Activated gamma-delta T cell (primary cell): ENCODE measurements around the gene GAS6.

Experiments used
- DNase-seq: peaks from one replicate; lab custom pipeline; 2025; lab: John Stamatoyannopoulos, UW

Gene GAS6

DNA sequence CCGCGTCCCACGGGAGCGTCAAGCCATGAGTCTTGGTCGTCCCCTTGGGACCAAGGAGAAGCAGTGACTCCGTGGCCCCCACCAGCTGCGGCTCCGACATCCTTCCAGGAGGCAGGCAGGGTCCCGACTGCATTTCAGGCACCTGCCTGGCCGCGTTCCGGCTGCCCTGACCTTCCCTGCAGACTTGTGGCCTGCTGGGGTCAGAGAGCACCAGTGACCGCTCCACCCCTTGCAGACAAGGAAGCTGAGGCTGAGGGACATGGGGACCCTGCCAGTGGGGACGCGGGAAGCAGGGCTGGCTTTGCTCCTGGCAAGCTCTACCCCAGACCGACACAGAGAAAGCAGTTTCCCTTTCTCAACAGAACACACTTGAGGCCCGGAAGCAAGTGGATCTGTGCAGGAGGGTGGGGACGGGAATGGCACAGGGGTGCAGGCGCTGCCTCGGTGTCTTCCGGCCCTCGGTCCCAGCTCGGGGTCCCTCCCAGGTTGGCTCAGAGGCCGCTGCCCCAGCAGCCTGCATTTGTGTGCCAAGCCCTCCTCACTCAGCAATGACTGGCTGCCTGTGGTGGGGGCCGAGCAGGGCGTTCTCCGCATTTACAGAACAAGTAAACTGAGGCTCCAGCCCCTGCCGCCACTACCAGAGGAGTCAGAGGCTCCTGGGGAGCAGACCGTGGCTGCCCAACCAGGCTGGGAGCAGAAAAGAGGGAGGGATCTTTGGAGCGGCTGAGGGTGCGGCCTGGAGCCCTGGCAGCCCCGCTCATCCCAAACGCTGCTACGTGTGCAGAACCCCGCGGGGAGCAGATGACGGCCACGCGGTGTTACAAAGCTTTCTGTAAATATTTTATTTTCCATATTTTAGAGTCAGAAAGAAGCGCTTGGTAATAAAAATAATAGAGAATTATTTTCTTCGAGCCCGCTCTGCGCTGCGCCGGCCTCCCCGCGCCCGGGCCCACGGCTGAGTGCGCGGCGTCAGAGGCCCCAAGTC is 43.9 kb downstream of the GAS6 start:
- DNase-seq, result no peak

DNA sequence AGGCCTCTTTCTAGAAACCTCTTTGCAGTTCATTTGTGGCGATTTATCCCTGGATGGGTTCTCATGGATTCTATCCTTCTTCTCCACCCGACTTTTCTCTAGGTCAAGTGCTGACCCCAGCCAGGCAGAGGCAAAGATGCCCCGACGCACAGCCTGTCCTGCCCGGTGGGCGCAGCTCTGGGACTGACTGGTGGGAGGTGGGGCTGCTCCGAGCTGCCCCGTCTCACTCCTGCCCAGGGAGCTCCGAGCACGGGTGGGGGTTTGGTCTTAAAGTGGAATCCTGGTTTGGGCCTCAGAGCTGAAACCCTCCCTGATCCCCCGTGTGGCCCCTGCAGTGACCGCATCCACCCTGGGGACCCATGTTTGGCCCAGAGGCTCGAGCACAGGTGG is 44.5 kb downstream of the GAS6 start:
- DNase-seq, result no peak

DNA sequence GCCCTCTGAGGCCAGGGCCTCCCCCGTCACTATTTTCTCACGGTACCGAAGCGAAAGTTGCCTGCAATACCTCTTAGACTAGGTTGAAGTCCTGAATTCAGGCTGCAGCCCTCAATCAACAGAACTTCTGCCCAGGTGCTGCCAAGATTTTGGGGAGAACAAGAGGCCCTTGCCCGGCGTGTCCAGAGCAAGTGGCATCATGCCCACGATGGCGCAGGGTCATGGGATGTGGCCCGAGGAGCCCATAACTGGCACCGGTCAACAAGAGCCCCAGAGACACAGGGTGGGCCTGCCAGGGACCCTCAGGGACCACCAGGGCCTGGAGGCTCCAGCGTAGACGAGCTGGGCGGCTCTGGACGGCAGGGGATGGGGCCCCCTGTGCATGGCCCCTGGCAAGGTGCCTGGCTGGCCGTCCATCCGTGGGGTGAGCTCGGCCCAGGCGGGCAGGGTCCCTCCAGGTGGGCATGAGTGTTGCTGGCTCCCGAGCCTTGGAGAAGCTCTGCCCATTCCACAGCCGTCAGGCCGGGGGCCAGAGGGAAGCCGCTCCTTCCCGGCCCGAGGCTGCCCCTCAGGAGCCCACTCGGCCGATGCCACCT is 45.1 kb downstream of the GAS6 start:
- no peak for DNase-seq

- DNase-seq, result no peak
Observed at GRCh38 chr13:113817860-113818691, 45.8 kb downstream of the GAS6 start.

DNA sequence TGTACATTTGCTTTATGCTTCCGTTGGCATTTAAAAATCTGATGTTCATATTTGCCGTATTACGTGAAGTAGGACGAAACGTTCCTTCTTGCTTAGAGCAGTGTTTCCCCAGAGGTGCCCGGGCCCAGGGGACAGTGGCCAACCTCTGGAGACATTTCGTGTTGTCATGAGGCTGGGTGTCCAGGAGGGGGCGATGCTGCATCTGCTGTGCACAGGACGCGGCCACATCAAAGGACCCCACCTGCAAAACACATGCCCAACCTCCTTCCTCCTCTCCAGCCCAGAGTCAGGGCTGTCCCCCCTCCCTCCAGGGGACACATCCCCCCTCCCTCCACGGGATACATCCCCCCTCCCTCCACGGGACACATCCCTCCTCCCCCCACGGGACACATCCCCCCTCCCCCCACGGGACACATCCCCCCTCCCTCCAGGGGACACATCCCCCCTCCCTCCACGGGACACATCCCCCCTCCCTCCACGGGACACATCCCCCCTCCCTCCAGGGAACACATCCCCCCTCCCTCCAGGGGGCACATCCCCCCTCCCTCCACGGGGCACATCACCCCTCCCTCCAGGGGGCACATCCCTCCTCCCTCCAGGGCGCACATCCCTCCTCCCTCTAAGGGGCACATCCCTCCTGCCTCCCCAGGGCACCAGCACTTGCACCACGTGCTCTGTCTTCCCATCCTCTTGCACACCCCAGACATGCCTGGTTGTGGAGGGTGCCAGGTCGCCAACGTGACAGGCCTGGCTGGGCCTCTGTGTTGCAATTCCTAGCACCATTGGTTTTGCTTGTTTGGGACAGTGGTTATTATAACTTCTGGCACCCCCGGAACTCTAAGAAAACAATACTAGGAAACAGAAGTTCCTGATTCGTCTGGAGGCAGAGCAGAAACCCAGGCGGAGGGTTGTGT is 46.7 kb downstream of the GAS6 start:
- no peak for DNase-seq

DNA sequence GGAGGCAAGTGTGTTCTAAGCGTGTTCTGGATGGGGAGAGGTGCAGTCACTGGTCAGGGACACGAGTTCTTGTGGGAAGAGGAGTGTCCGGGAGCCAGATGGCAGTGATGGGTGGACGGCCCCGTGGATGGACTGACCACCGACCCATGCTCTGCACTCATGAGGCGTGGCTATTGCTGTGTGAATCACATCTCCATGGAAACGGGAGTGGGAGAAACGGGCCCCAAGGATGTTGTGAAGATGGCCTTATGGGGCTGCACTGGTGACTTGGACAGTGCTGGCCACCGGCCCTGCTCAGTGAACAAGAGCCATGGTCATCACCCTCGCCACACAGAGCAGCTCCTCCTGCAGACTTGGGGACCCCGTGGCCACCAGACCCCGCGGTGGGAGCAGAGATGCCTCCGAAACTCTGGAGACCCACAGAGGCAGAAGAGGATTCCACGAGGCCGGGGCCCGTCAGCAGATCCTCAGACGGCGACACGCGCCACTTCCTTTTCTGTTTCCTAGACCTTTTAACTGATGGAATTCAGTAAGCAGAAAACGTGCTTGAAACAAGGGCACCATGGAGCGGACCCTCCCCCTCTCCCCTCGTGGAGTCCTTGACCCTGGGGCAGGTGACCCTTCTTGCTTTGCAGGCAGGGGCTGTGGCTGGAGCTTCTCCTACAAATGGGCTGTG is 47.5 kb downstream of the GAS6 start:
- no peak for DNase-seq

DNA sequence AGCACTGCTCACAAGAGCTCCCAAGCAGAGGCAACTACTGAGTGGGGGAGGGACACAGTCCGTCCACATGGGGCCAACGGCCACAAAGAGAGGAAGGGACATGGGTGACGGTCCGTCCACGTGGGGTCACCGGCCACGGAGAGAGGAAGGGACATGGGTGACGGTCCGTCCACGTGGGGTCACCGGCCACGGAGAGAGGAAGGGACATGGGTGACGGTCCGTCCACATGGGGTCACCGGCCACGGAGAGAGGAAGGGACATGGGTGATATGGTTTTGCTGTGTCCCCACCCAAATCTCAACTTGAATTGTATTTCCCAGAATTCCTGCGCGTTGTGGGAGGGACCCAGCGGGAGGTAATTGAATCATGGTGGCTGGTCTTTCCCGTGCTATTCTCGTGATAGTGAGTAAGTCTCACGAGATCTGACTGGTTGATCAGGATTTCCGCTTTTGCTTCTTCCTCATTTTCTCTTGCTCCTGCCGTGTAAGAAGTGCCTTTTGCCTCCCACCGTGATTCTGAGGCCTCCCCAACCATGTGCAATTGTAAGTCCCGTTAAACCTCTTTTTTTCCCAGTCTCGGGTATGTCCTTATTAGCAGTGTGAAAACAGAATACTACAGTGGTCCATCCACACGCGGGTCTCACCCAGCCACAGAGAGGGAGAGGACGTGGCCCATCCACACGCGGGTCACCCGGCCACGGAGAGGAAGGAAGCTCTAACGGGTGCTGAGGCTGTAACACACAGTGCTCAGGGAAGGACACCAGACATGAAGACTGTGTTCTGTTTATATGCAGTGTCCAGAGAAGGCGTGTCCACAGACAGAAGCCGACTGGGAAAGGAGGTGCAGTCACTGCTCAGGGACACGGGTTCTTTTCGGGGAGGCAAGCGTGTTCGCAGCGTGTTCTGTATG is 48.5 kb downstream of the GAS6 start:
- no peak for DNase-seq

DNA sequence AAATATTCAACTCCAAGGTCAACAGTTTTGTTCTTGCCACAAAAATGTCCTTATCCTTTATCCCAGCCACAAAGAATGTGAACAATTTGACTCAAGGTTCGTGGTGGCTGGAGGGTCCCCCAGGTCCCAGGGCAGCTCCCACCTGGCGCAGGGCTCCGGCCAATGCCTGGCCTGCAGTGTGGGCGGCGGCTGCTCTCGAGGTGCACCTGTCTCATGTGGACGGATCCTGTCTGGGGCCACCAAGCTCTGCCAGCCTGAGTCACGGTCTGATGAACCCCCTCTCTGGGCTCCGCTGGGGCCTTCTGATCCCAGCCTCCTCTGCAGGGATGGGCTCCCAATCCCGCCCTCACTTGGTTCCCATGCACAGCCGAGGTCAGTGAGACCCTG is 49.4 kb downstream of the GAS6 start:
- DNase-seq, result no peak

- DNase-seq, result no peak
Observed at GRCh38 chr13:113813749-113814434, 50.0 kb downstream of the GAS6 start.

DNA sequence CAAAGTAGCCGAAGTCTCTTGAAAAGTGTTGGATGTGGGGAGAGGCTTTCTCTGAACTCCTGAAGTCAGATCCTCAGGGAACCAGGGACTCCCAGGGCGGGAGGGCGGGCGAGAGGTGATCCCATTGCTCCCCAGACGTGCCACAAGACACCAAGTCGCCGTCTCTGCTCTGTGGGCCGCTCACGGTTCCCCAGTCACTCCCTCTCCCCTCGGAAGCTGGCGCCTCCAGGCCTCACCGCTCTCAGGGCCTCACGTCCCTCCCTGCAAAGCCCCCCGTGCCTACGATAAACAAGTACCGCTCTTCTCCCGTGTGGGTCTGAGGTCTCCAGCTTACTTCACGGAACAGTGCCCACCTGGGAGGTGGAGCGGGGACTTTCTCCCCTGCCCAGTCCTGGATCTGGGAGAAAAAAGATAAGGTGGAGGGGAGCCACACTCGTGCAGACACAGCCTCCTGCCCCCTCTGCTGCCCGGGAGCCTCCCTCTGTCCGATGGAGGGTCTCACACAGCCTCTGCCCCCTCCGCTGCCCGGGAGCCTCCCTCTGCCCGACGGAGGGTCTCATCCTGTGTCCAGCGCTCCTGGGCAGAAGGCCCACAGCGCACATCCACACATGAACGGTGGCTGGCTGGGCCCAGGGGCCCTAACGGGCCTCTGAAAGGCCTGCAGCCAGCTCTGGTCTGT is 50.7 kb downstream of the GAS6 start:
- no peak for DNase-seq

- DNase-seq, result no peak
Observed at GRCh38 chr13:113812178-113813040, 51.5 kb downstream of the GAS6 start.

GRCh38 chr13:113811081-113811928 is 52.6 kb downstream of the GAS6 start:
- no peak for DNase-seq

DNA sequence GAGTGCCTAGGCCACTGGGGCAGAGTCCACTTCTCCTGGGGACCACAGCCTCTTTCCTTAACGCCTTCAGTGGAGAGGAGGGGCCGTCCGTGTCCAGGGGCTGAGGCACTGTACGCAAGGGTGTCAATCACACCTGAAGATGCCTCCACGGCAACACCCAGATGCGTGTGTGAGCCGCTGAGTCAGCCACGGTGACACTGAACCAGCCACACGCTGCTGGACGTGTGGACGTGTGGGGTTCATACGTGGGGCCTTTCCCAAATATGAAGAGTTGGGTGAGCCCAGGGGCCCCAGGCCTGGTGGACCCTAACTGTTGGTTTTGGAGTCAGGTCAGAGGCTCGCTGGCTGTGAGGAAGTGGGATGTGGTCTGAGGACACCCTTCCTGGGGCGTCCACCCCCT is 53.2 kb downstream of the GAS6 start:
- no peak for DNase-seq

DNA sequence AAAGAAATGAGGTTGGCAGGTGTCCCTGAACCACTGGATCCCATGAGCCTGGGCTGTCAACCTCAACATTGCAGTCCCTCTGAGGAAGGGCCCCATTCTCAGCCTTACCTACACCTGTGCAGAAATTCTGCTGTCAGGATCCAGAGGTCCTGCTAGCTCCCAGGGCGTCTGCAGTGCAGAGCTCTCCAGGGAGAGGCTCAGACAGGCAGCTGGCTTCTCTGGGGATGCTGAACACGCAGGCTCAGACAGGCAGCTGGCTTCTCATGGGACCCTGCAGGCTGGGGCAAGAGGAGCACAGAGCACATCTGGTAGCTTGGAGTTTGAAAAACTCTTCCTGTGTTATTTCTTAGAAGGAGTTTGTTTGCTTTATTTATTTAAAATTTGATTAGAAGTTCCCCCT is 53.9 kb downstream of the GAS6 start:
- DNase-seq, result no peak

DNA sequence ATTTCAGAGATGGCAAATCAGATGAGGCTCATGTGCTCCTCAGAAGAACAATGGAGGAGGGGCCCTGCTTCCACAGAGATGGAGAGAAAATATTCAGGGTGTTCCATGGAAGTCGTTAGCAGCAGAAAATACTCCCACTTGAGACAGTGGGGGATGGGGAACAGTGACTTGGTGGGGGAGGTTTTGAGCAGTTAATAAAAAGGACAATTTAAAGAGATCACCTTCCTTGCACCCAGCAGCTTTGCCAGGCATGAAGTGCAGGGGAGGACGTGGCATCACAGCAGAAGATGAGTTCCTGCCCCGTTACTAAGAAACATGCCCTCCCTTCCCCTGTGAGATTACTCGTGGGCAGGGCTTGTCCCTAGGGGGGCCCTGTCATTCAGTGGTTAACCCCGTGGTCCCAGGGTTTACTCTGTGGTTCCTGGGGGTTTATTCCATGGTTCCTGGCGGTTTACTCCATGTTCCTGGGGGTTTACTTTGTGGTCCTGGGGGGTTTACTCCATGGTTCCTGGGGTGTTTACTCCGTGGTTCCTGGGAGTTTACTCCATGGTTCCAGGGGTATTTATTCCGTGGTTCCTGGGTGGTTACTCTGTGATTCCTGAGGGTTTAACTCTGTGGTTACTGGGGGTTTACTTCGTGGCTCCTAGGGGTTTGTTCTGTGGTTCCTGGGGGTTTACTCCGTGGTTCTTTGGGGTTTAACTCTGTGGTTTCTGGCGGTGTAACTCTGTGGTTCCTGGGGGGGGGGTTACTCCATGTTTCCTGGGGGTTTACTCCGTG is 55.6 kb downstream of the GAS6 start:
- no peak for DNase-seq

DNA sequence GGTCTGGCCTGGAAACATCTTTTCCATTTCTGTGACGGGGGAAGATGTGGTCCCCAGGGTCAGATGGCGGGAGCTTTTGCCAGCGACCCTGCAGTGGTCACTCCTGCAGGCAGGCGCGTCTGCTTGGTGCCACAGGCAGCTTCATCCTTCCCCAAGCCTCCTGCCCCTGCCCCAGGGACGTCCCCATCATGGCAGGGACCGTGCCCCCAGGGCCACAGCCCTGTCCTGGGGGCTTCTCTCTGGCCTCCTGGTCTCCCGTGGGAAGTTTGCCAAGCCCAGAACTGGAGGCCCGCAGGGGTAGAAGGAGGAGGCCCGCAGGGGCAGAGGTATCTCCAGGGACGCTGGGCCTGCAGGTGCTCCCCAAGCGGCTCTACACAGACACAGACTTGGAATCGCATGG is 57.4 kb downstream of the GAS6 start:
- no peak for DNase-seq
